Retinal pigment epithelial cell (primary cell): ENCODE measurements around the gene MROH2B.

Experiments used
- DNase-seq: peaks from one replicate; pipeline ENCODE4 v3.0.0-alpha.2; 2010; ENCODE audit warnings: low read depth
- H3K4me3 ChIP-seq: 2 replicates; pipeline ENCODE4 v1.5.1; 2011; ENCODE audit warnings: mild to moderate bottlenecking, low read length, control low read depth, moderate library complexity
- TF ChIP-seq, protein P1 (sequence below): conservative IDR thresholded peaks from 2 replicates; pipeline ENCODE4 v1.5.1; 2011; ENCODE audit warnings: low read depth, low read length, control low read depth, inconsistent platforms

Gene MROH2B

DNA sequence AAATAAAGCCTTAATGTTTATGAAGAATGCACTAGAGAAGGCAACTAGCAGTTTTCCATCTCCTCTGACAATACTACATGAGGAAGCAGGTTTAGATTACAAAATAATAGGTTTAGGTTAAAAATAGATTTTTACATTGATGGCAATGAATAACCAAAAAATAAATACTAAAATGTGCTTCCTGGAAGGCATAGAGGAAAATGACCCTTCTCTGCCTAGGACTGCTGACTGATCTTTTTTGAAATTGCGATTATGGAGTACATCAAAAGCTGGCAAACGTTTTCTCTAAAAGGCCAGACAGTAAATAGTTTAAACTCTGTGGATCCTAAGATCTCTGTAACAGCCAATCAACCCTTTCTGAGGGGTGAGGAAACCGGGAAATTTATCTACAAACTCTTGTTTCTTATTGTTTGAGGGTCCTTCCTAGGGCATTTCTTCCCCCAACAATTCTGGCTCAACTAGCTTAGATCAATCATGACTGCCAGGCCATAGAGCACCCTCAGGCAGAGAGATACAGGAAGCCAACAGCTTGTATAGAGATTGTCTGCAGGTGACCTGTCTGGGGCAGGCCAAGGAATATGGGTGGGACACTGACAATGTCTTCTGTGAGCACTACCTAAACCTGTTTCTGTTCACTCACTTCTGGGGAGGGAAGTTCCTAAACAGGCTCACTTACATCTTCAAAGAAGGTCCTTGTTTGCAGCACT lies 67.3 kb downstream of the MROH2B start:
- no peak for DNase-seq
- H3K4me3 ChIP-seq, result no peak overlapping the region
- TF ChIP-seq, protein P1, sequence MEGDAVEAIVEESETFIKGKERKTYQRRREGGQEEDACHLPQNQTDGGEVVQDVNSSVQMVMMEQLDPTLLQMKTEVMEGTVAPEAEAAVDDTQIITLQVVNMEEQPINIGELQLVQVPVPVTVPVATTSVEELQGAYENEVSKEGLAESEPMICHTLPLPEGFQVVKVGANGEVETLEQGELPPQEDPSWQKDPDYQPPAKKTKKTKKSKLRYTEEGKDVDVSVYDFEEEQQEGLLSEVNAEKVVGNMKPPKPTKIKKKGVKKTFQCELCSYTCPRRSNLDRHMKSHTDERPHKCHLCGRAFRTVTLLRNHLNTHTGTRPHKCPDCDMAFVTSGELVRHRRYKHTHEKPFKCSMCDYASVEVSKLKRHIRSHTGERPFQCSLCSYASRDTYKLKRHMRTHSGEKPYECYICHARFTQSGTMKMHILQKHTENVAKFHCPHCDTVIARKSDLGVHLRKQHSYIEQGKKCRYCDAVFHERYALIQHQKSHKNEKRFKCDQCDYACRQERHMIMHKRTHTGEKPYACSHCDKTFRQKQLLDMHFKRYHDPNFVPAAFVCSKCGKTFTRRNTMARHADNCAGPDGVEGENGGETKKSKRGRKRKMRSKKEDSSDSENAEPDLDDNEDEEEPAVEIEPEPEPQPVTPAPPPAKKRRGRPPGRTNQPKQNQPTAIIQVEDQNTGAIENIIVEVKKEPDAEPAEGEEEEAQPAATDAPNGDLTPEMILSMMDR, result no peak

DNA sequence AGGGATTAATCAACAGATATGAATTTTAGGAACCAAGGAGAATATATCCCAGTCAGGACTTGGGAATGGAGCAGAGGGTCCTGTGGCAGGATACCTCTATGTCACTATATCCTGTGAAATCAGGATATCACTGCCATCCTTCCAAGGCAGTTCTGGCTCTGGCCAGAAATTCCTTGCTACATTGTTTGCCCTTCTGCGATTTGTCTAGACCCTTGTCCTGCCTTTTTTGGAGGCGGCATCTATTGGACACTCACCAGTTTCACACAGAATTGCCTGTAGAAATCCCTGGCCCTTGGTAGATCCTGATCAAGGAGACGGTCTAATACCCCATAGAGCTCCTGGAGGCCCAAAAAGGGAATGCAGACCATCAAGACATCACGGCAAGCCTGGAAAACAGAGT lies 71.2 kb downstream of the MROH2B start:
- no peak overlapping the region for H3K4me3 ChIP-seq
- TF ChIP-seq, protein P1, result no peak
- DNase-seq, result no peak

DNA sequence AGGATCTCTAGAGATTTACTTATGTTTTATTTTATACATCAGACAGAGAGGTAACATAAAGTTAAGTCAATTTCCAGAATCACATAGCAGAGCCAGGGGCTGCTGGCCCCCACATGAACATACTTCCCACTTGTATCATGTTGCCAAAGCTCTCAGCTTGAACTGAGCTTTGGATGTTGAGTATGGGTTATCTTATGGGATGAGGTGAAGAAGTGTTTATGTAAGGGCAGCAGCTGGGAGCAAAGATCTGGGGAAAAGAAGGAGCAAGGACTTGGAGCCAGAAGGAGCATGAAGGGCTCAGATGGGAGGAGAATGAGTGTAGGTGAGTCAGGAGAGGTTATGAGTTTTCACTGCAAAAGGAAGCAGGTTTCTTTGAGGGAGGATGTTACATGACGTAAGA lies 72.0 kb downstream of the MROH2B start:
- TF ChIP-seq, protein P1, result no peak
- H3K4me3 ChIP-seq, result no peak overlapping the region

DNA sequence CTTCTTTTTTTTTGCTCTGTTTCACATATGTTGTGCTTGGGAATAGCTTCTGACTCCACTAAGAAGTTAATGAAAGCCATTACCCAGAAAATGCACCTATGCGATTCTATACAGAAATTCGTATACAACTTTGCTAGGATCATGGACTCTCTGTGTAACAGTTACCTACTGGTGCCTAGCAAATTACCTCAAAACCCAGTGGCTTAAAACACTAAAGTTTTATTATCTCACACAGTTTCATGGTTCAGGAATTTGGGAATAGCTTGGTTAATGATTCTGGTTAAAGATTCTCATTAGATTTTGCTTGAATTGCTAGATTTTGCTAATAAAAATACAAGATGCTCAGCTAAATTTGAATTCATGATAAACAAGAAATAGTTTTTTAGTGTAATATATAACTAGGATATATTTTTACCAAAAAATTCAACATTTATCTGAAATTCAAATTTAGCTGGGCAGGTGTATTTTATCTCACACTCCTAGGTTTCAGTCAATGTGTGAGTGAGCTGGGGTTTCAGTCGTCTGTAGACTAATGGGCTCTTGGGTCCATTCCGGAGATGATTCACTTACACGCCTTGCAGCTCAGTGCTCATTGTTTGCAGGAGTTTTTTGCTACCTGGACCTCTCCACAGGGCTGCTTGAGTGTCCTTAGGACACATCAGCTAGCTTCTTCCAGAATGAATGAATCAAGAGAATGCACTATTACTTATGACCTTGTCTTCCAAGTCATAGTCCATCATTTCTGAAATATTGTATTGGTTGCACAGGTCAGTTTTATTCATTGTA lies 75.1 kb downstream of the MROH2B start:
- no peak for DNase-seq
- TF ChIP-seq, protein P1, result no peak
- H3K4me3 ChIP-seq, result no peak overlapping the region

More for the DNA sequence above, 72.0 kb downstream of the MROH2B start:
- DNase-seq, result no peak

DNA sequence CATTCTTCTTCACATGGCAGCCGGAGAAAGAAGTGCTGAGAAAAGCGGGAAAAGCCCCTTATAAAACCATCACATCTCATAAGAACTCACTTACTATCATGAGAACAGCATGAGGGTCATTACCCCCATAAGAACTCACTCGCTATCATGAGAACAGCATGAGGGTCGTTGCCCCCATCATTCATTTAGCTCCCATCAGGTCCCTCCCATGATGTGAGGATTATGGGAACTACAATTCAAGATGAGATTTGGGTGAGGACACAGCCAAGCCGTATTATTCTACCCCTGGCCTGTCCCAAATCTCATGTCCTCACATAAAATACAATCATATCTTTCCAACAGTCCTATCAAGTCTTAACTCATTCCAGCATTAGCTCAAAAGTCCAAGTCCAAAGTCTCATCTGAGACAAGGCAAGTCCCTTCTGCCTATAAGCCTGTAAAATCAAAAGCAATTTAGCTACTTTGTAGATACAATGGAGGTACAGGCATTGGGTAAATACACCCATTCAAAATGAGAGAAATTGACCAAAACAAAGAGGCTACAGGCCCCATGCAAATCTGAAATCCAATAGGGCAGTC lies 79.1 kb downstream of the MROH2B start:
- H3K4me3 ChIP-seq, result no peak overlapping the region
- DNase-seq, result no peak
- TF ChIP-seq, protein P1, result no peak

DNA sequence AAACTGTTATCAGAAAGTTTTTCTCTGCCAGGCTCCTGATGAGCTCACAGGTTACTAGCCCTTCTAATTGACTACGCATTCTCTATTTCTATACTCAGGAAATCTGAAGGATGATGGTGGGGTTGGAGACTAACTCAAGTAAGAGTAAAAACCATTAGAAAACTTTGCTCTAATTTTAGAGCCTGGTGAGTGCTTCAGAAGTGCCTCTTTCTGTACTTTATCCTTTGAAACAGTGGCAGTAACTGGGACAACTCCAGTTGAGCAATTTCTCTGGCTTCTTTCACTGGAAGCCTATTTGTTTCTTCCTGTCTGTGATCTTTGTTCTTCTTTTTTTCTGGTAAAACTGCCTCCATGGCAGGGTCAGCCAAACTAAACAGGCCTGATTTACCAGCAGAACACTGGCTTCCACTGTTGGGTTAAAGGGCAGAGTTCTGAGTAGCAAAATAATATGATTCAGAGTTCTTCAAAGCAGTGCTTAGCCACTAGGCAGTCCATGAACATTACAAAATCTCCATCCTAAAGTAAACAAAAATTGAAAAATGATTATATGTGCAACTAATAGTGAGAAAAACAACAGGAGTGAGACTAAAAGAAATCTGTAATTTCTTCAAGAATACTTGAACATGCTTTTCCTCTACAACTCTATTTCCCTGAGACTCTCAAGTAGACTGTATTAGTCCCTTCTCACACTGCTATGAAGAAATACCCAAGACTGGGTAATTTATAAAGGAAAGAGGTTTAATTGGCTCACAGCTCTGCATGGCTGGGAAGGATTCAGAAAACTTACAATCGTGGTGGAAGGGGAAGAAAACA lies 79.8 kb downstream of the MROH2B start:
- no peak for DNase-seq
- TF ChIP-seq, protein P1, result no peak
- H3K4me3 ChIP-seq, result no peak overlapping the region
